ENCODE results near the gene ULK3.

ULK3 gene

GRCh38 chr15:74798388-74799254 is 44.3 kb downstream of the ULK3 start:
- DNase-seq: no peak

GRCh38 chr15:74795966-74796625 is 46.9 kb downstream of the ULK3 start:
- no peak for DNase-seq

GRCh38 chr15:74794970-74795349 is 48.0 kb downstream of the ULK3 start:
- DNase-seq: no peak

- no peak for DNase-seq
Observed at GRCh38 chr15:74794248-74794969, 48.5 kb downstream of the ULK3 start.

- DNase-seq: no peak
Observed at GRCh38 chr15:74793135-74794028, 49.6 kb downstream of the ULK3 start.

- DNase-seq: no peak
Observed at GRCh38 chr15:74792227-74793016, 50.5 kb downstream of the ULK3 start.

GRCh38 chr15:74791667-74792066 is 51.3 kb downstream of the ULK3 start:
- DNase-seq: no peak

- no peak for DNase-seq
Observed at GRCh38 chr15:74791007-74791406, 51.9 kb downstream of the ULK3 start.

GRCh38 chr15:74790080-74790916 is 52.7 kb downstream of the ULK3 start:
- DNase-seq: peak; percentile 25 to 66

GRCh38 chr15:74789741-74790079 is 53.2 kb downstream of the ULK3 start:
- DNase-seq: no peak

- no peak for DNase-seq
Observed at GRCh38 chr15:74789171-74789631, 53.8 kb downstream of the ULK3 start.

- no peak for DNase-seq
Observed at GRCh38 chr15:74788683-74789151, 54.2 kb downstream of the ULK3 start.

GRCh38 chr15:74788042-74788682 is 54.8 kb downstream of the ULK3 start:
- DNase-seq: no peak

GRCh38 chr15:74787251-74788041 is 55.5 kb downstream of the ULK3 start:
- peak; percentile 29 to 49 for DNase-seq

- DNase-seq: no peak
Observed at GRCh38 chr15:74786551-74787165, 56.3 kb downstream of the ULK3 start.
